Anterior cingulate cortex (tissue), 58 donors: Measurements from ENCODE around the gene CTDSP2.
"Not testable (repeated sequence)": the region's sequence is repeated elsewhere in the genome, so short reads cannot be mapped to it uniquely, and the experiment has no call there.

Experiments
- DNase-seq, 58 donors: peaks; one replicate each; lab custom pipeline; 2025; lab: John Stamatoyannopoulos, UW

CTDSP2 gene

GRCh38 chr12:57858123-57858522, 11.6 kb upstream of the CTDSP2 start:
- DNase-seq: not testable (repeated sequence)

DNA sequence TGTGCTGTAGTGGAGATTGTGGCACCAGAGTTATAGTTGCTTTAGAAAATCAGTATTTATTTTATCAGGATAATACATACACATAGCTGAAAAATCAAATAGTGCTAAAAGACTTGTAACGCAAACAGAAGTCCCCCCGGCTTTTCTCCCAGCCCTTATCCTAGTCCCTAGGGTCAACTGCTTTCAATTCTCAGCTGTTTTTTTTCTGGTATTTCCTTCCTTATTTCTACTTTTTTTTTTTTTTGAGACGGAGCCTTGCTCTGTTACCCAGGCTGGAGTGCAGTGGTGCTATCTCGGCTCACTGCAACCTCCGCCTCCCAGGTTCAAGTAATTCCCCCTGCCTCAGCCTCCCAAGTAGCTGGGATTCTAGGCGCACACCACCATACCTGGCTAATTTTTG, 8.4 kb upstream of the CTDSP2 start:
- DNase-seq: no peak

DNA sequence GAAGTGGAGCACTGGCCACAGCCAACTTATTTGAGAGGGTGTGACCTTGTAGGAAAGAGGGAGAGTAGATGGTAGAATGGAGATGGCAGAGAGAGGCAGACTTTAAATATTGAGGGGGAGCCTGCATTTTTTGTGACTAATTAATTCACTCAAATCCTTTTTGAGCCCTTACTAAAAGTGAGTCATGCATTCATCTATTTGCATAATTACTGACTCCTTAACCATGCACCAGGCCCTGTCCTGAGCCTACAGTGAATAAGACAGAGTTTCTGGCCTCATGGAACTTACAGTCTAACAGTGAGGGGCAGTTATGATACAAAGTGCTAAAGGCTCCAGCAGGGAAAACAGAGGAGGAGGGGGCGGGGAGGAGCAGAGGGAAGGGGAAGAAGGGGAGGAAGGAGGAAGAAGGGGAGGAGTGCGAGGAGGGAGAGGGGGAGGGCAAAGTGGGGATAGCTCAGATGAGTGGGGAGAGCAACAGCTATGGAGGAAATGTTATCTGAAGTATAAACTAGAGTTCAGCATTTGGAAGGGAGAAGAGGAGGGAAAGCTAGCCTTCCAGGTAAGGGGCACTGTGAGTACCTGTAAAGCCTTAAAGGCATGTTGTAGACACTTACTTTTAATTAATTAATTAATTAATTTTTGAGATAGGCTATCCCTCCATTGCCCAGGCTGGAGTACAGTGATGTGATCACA, 7.5 kb upstream of the CTDSP2 start:
- DNase-seq: no peak

GRCh38 chr12:57852620-57853500, 6.3 kb upstream of the CTDSP2 start:
- DNase-seq: peak in 14 of 58 donors; percentile 6 to 60 (median 40)

DNA sequence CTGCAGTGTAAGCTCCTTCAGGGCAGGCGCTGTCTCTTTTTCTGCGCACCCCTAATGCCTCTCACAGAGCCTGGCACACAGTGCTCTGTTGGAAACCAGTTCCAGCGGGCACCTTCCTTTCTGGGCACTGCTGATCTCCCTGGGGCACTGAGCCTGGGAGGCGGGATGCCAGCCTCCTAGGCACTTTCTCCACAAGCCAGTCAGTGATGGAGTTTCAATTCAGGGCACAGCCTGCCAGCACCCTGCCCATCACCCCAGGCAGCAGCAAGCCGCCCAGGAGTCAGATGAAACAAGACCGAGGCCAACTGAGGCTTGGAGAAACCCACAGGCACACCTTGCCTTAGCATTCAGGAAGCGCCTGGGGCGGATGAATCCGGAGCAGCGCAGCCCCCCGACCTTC, 5.7 kb upstream of the CTDSP2 start:
- peak in 40 of 58 donors; percentile 17 to 62 (median 38) for DNase-seq

- no peak for DNase-seq
Measured at GRCh38 chr12:57851552-57851951, 5.0 kb upstream of the CTDSP2 start.

DNA sequence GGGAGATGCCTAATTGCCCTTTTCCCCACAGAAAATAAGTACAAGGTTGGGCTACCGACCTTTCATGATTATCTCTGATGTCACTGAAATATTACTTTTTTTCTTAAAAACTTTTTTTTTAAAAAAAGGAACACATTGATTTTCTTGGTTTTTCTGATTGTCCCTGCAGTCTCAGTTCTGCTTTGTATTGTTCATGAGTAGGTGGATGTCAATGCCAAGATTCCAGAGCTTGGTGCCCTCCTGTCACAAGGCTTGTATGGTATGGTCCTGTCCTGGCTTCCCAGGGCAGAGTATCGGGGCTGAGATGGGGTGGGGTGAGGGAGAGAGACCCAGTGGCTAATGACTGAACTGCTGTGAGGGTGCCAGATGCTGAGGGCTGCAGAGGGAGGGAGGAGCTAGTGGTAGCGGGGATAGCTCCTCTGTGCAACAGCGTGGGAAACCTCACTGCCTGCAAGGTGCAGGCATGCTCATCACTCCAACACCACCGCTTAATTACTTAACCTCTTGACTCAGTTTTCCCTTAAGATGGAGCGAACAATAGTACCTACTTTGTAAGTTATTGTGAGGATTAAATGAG, 4.4 kb upstream of the CTDSP2 start:
- peak in 2 of 58 donors; percentile 8 to 26 for DNase-seq

DNA sequence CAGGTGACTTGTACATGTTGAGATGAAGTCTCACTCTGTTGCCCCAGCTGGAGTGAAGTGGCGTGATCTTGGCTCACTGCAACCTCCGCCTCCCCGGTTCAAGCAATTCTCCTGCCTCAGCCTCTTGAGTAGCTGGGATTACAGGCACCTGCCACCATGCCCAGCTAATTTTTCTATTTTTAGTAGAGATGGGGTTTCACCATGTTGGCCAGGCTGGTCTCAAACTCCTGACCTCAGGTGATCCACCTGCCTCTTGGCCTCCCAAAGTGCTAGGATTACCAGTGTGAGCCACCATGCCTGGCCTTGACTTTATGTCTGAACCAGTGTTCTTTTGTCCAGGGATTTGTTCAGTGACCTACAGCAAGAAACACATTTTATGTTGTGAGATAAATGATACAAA, 2.9 kb upstream of the CTDSP2 start:
- not testable (repeated sequence) for DNase-seq

DNA sequence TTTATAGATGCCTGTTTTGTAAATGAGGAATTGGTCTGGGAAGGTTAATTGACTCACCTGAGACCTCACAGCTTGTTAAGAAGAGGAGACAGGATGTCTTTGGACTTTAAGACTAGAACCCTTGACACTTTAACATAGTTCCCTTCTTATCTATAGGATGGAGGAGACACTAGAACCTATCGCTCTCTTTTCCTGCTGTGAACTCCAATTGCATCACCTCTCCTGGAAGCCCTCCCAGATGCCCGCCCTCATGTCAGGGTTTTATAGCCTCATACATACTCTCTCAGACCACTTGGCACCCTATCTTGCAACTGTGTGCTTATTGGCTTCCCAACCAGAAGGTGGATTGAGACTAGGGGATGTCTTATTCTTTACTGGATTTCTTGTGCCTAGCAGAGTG, 2.5 kb upstream of the CTDSP2 start:
- no peak for DNase-seq

- no peak for DNase-seq
Measured at GRCh38 chr12:57848208-57848607, 1.7 kb upstream of the CTDSP2 start.

DNA sequence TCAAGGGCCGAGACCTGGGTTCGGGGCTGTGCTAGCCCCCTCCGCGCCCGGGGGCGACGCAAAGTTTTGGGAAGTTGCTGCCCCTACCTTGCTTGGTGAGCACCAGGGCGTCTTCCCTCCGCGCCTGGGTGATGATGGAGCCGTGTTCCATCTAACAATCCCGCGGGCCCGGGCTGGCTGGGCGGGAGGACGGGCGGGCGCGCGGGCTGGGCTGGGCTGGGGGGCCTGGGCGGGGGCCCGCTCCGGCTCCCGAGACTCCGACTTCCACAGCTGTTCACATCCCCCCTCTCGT, 298 bp downstream of the CTDSP2 start:
- peak in 1 of 58 donors; percentile 40 for DNase-seq

- peak; percentile 25 to 93 (median 82) for DNase-seq
Measured at GRCh38 chr12:57845478-57846284, 848 bp downstream of the CTDSP2 start.

GRCh38 chr12:57844709-57845477, 1.6 kb downstream of the CTDSP2 start:
- peak in 44 of 58 donors; percentile 17 to 69 (median 45) for DNase-seq

DNA sequence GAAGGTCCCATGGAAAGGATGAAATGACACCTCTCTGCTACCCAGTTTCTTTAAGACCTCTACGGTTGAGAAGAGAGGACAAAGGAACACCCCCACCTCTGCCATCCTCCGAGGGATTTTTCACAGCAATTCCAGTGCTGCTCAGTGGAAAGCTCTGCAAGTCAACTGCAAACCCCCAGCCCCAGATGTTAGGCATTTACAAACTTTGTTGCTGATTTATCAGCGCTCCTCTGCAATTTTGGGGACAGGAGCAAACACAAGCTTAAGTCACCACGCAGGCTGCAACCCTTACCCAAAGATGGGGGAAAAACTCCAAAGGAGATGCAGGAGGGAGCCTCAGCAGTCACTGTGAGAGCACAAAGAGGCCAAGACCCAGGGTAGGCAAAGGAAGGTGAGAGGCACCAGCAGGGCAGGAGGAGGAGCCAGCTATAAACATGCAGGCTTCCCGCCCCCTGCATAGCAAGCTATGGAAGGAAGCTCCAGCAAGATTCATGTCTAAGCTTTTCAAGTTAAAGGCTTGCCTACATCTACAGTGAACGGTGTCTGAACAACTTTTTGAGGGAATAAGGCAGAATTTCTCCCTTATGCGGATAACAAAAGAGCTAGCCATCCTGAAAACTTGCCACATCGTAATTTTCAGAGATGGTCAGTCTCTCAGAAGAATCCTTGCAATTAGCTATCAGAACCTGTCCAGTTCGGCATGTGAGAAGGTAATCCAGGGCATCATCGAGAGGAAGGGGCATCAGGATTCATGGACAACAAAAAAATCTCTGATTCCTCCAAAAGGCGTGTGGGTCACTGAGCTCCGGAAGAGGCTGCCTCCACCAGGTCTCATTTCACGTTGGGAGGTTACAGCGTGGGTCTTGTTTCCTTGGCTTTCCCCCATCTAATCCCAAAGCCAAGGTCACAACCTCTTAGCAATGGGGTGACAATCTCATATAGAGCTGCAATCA, 3.9 kb downstream of the CTDSP2 start:
- peak in 1 of 58 donors; percentile 12 for DNase-seq

GRCh38 chr12:57841445-57841844, 5.1 kb downstream of the CTDSP2 start:
- no peak for DNase-seq

DNA sequence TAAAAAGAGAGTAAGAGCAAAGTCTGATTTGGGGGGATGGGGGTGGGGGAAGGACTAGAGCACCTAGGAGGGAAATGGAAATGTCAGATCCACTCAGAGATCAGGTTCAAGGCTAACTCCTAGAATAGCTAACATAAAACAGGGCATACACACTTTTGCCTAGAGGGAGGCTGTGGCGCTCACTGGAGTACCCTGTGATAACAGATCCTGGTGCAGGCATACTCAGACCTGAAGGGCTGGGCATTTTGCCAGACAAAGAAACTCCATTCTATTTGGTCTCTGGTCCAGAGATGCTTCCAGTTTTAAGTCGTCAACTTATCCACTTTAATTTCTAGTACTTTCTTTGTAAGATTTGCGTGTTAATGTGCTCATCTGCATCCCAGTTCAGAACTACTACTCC, 5.8 kb downstream of the CTDSP2 start:
- DNase-seq: peak in 1 of 58 donors; percentile 22

- DNase-seq: peak in 1 of 58 donors; percentile 23
Measured at GRCh38 chr12:57839996-57840395, 6.5 kb downstream of the CTDSP2 start.

- DNase-seq: no peak
Measured at GRCh38 chr12:57838594-57839302, 7.8 kb downstream of the CTDSP2 start.
